ENCODE measurements around the gene YIPF2.
A peak's percentile ranks its signal among the peaks of the same experiment; 100 is the strongest.

YIPF2 gene

GRCh38 chr19:10908380-10908960 lies 20.0 kb downstream of the YIPF2 start:
- TF ChIP-seq, protein P1, sequence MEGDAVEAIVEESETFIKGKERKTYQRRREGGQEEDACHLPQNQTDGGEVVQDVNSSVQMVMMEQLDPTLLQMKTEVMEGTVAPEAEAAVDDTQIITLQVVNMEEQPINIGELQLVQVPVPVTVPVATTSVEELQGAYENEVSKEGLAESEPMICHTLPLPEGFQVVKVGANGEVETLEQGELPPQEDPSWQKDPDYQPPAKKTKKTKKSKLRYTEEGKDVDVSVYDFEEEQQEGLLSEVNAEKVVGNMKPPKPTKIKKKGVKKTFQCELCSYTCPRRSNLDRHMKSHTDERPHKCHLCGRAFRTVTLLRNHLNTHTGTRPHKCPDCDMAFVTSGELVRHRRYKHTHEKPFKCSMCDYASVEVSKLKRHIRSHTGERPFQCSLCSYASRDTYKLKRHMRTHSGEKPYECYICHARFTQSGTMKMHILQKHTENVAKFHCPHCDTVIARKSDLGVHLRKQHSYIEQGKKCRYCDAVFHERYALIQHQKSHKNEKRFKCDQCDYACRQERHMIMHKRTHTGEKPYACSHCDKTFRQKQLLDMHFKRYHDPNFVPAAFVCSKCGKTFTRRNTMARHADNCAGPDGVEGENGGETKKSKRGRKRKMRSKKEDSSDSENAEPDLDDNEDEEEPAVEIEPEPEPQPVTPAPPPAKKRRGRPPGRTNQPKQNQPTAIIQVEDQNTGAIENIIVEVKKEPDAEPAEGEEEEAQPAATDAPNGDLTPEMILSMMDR (IDR thresholded peaks at IDR 0.05): no peak
- Mint-ChIP-seq H3K4me1 (peaks cover 10% of the 10 kb centered on the region), H3K27ac (no peak overlapping the region), H3K9me3 (peaks cover 7% of the 10 kb centered on the region), H3K27me3 (ENCODE audit: low read depth, poor library complexity) (no peaks in the 10 kb centered on the region), H3K4me3 (no peak overlapping the region), H3K36me3 (ENCODE audit: low read depth) (peaks cover 38% of the 10 kb centered on the region)
- DNase-seq: no peak

- TF ChIP-seq, protein P1 (IDR thresholded peaks at IDR 0.05): no peak
- Mint-ChIP-seq H3K36me3 (ENCODE audit: low read depth) (peaks cover 43% of the 10 kb centered on the region), H3K9me3 (peaks cover 12% of the 10 kb centered on the region), H3K4me1 (peaks cover 10% of the 10 kb centered on the region), H3K27ac (no peak overlapping the region), H3K27me3 (ENCODE audit: low read depth, poor library complexity) (no peaks in the 10 kb centered on the region), H3K4me3 (no peak overlapping the region)
- DNase-seq: no peak
These were observed 20.5 kb downstream of the YIPF2 start for GRCh38 chr19:10907925-10908324.

DNA sequence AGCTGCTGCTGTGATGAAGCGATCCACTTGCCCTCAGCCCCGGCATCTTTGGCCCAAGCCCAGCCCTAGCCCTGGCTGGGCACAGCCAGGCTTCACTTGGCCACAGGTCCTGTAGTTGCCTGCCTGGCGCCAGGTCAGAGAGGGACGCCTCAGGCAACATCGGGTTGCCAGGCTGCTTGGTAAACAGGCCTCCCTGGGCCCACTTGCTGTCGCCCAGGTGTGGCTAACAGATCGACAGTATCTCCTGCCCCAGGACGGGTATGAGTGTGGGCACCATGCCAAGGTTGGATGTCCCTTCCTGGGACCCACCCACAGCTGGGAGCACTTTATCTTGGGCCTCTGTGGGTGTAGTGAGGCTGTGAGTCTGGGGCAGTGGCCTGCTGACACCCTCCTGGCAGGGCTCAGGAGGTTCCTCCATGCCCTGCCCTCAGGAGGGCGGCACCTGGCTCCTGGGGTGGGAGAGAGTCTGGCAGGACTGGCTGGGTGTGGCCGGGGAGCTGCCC lies 29.2 kb downstream of the YIPF2 start:
- peaks cover 29% of the 10 kb centered on the region for H3K4me1 Mint-ChIP-seq
- H3K27me3 Mint-ChIP-seq (ENCODE audit: low read depth, poor library complexity): no peaks in the 10 kb centered on the region
- H3K27ac Mint-ChIP-seq: no peak overlapping the region
- peaks cover 23% of the 10 kb centered on the region for H3K9me3 Mint-ChIP-seq
- TF ChIP-seq, protein P1 (IDR thresholded peaks at IDR 0.05): no peak
- peaks cover 34% of the 10 kb centered on the region for H3K36me3 Mint-ChIP-seq (ENCODE audit: low read depth)
- DNase-seq: no peak
- no peak overlapping the region for H3K4me3 Mint-ChIP-seq

DNA sequence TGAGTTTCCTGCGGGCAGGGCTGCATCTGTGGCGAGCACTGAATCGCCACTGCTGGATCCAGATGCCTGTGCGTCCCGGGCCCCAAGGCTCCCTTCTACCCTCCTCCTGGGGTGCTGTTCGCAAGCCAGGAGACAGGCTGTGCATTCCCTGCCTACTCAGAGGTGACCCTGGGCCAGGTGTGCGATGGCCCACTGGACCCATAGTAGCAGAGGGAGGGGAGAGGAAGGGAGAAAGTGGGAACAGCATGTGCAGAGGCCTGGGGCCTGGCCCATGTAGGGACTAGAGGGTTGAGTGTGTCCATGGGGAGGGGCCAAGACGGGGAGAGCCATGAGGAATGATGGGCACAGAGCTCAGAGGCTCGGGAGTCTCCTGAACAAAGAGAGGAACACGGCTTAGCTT lies 29.8 kb downstream of the YIPF2 start:
- Mint-ChIP-seq H3K27ac (peak overlapping the region; percentile 85), H3K4me3 (no peak overlapping the region), H3K27me3 (ENCODE audit: low read depth, poor library complexity) (no peaks in the 10 kb centered on the region), H3K9me3 (peaks cover 18% of the 10 kb centered on the region), H3K4me1 (peaks cover 35% of the 10 kb centered on the region), H3K36me3 (ENCODE audit: low read depth) (peaks cover 29% of the 10 kb centered on the region)
- no peak for DNase-seq
- TF ChIP-seq, protein P1 (IDR thresholded peaks at IDR 0.05): no peak

DNA sequence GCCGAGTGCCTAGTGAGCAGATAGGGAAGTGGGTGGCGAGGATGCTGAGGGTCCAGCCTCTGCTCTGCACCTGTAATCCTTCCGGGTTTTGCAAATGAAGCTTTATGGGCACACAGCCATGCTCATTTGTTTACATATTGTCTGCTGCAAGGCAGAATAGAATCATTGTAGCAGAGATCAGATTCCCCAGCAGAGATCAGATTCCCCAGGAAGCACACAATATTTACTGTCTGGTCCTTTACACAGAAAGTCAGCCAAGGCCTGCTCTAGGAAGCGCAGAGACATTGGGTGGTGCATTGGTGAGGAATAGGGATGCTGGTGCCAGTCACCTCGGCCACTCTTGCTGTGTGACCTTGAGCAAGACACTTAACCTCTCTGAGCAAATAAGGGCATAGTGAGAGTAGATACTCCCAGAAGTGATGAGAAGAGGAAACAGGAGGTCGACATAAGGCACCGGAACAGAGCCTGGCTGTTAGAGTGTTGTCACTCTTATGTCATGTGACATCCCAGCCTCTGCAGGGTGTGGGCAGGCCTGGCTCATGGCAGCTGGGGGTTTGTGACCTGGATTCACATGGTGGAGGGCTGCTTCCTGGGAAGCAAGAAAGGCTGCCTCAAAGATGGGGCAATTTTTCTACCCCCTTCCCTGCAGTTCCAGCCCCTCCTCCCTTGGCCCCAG lies 31.4 kb downstream of the YIPF2 start:
- Mint-ChIP-seq H3K27me3 (ENCODE audit: low read depth, poor library complexity) (no peaks in the 10 kb centered on the region), H3K27ac (peak overlapping the region; percentile 94), H3K4me3 (no peak overlapping the region), H3K4me1 (peaks cover 44% of the 10 kb centered on the region), H3K9me3 (peaks cover 4% of the 10 kb centered on the region), H3K36me3 (ENCODE audit: low read depth) (peaks cover 14% of the 10 kb centered on the region)
- DNase-seq: no peak
- TF ChIP-seq, protein P1 (IDR thresholded peaks at IDR 0.05): no peak

Data from nephron progenitor cell (in vitro differentiated cells).